ENCODE results near the gene NINL.
A peak's percentile ranks its signal among the peaks of the same experiment; 100 is the strongest.

The NINL gene

GRCh38 chr20:25407311-25408169, 177.8 kb downstream of the NINL start, which contains the start of gene GINS1:
GINS1 (plus strand) TSS chr20:25407673; CDS start chr20:25407821, 148 bp downstream.
- DNase-seq (ENCODE audit: low read depth): peak; percentile 68

Data from GM04504 (cell line).